Ammon's horn (tissue), 1 donor: Measurements from ENCODE around the gene GMPPA.

Experiments
- DNase-seq: peaks from one replicate; pipeline ENCODE4 v3.0.0-alpha.2; 2016; ENCODE audit warnings: low spot score

The GMPPA gene

GRCh38 chr2:219521066-219521880 lies 22.6 kb downstream of the GMPPA start:
- DNase-seq = no peak

- no peak for DNase-seq
Measured at GRCh38 chr2:219522111-219523030, 23.7 kb downstream of the GMPPA start.

- no peak for DNase-seq
Measured at GRCh38 chr2:219523031-219523671, 24.5 kb downstream of the GMPPA start.

GRCh38 chr2:219524817-219525216 lies 26.1 kb downstream of the GMPPA start:
- DNase-seq = no peak

- no peak for DNase-seq
Measured at GRCh38 chr2:219525533-219526232, 27.0 kb downstream of the GMPPA start.

GRCh38 chr2:219526320-219527075 lies 27.8 kb downstream of the GMPPA start:
- DNase-seq = no peak

GRCh38 chr2:219527076-219527394 lies 28.3 kb downstream of the GMPPA start:
- peak; percentile 54 for DNase-seq

GRCh38 chr2:219527472-219527871 lies 28.8 kb downstream of the GMPPA start:
- DNase-seq = no peak

GRCh38 chr2:219530048-219530963 lies 31.6 kb downstream of the GMPPA start:
- peak; percentile 93 for DNase-seq

GRCh38 chr2:219531639-219532377 lies 33.1 kb downstream of the GMPPA start:
- no peak for DNase-seq

GRCh38 chr2:219532378-219532649 lies 33.6 kb downstream of the GMPPA start:
- DNase-seq = no peak

GRCh38 chr2:219533930-219534661 lies 35.4 kb downstream of the GMPPA start:
- no peak for DNase-seq

GRCh38 chr2:219536425-219536824 lies 37.7 kb downstream of the GMPPA start:
- no peak for DNase-seq

- no peak for DNase-seq
Measured at GRCh38 chr2:219536967-219537366, 38.3 kb downstream of the GMPPA start.

GRCh38 chr2:219537657-219538488 lies 39.2 kb downstream of the GMPPA start:
- no peak for DNase-seq

GRCh38 chr2:219538504-219538951 lies 39.8 kb downstream of the GMPPA start:
- no peak for DNase-seq

- DNase-seq = no peak
Measured at GRCh38 chr2:219538956-219539788, 40.5 kb downstream of the GMPPA start.
